ENCODE data around the gene ZNF592.

ZNF592 gene

DNA sequence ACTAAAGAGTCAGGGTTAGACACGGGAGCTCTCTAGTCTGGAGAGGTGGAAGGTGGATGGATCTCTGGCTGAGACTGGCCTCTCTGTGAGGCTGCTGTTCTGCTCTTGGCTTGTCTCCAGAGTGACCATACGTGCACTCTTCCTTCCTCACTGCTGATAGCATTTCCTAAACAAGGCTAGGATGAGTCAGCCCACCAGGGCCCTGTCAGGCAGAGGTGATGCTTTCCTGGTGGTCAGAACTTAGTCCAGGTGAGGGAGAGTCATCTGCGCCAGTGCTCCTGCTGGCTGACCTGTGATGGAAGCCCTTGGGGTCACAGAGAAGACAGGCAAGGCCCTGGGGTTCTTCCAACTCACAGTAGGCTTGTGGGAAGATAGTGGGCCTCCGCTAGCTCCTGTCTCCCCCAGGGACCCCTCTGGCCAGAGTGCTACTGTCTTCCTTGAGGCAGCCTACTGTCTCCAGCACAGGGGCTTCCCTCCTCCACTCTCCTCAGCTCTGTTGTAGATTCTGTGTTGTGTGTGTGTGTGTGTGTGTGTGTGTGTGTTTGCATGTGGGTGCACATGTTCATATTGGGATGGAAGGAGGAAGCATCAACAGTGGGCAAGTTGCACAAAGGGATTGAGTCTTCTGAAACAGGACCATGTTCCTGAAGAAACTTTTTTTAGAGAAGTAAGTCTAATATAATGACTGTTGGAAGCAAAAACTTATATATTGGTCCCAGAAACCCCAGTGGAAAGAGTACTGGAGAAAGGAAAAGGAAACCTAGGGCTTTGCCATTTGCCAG is 85.2 kb downstream of the ZNF592 start:
- no peaks in the 10 kb centered on the region for H3K9me3 ChIP-seq
- no peak overlapping the region for H3K4me3 ChIP-seq (ENCODE audit: low read depth, low read length)
- no peak for TF ChIP-seq CTCF (IDR thresholded peaks at IDR 0.05; ENCODE audit: low read depth, low read length)
- H3K36me3 ChIP-seq: no peaks in the 10 kb centered on the region
- DNase-seq: peak; percentile 43
- H3K4me1 ChIP-seq: peaks cover 8% of the 10 kb centered on the region
- H3K27me3 ChIP-seq: no peaks in the 10 kb centered on the region

GRCh38 chr15:84834229-84834955 is 86.0 kb downstream of the ZNF592 start:
- Histone ChIP-seq H3K4me3 (ENCODE audit: low read depth, low read length) (no peak overlapping the region), H3K9me3 (no peaks in the 10 kb centered on the region), H3K4me1 (peaks cover 8% of the 10 kb centered on the region), H3K27me3 (no peaks in the 10 kb centered on the region), H3K36me3 (no peaks in the 10 kb centered on the region)
- TF ChIP-seq CTCF (IDR thresholded peaks at IDR 0.05; ENCODE audit: low read depth, low read length): no peak
- no peak for DNase-seq

DNA sequence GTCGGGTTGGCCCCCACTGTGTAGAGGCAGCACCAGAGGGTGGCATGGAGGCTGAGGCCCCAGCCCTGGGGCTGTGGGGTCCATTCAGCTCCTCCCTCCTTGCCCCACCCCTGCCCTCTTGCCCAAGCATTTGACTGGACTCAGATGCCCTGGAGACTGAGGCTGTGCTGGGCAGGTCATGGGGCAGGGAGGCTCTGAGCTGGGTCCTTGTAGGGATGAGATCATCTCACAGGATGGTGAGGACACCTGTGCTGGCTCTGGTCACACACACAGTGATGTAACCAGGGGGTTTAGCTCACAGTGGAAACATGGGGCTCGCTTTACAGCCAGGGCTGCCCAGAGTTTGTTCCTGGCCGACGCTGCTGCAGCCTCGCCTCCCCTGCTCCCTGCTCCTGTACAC is 86.6 kb downstream of the ZNF592 start:
- no peaks in the 10 kb centered on the region for H3K36me3 ChIP-seq
- H3K27me3 ChIP-seq: no peaks in the 10 kb centered on the region
- no peak for TF ChIP-seq CTCF (IDR thresholded peaks at IDR 0.05; ENCODE audit: low read depth, low read length)
- no peak for DNase-seq
- no peaks in the 10 kb centered on the region for H3K9me3 ChIP-seq
- H3K4me1 ChIP-seq: peaks cover 8% of the 10 kb centered on the region
- H3K4me3 ChIP-seq (ENCODE audit: low read depth, low read length): no peak overlapping the region

GRCh38 chr15:84835661-84836337 is 87.4 kb downstream of the ZNF592 start:
- H3K4me1 ChIP-seq: peaks cover 8% of the 10 kb centered on the region
- H3K4me3 ChIP-seq (ENCODE audit: low read depth, low read length): no peak overlapping the region
- H3K9me3 ChIP-seq: no peaks in the 10 kb centered on the region
- no peaks in the 10 kb centered on the region for H3K27me3 ChIP-seq
- no peaks in the 10 kb centered on the region for H3K36me3 ChIP-seq
- no peak for DNase-seq
- TF ChIP-seq CTCF (IDR thresholded peaks at IDR 0.05; ENCODE audit: low read depth, low read length): no peak

- TF ChIP-seq CTCF (IDR thresholded peaks at IDR 0.05; ENCODE audit: low read depth, low read length): no peak
- Histone ChIP-seq H3K4me3 (ENCODE audit: low read depth, low read length) (no peak overlapping the region), H3K4me1 (peaks cover 8% of the 10 kb centered on the region), H3K27me3 (no peaks in the 10 kb centered on the region), H3K9me3 (no peaks in the 10 kb centered on the region), H3K36me3 (no peaks in the 10 kb centered on the region)
- DNase-seq: no peak
Observed at GRCh38 chr15:84836844-84837243, 88.5 kb downstream of the ZNF592 start.
